Testis (tissue), 3 donors: ENCODE measurements around the gene ARFGEF3. TPM values are rescaled to one million over a fixed set of nuclear protein-coding genes. Genes with fewer than 3 reads are reported as not detected.

Source experiments
- DNase-seq: peaks from one replicate; pipeline ENCODE4 v3.0.0-alpha.2; 2019
- H3K27ac ChIP-seq, 2 donors: fragments of 200-600 bp; sonication (generic); one replicate each; pipeline ENCODE4 v1.5.1; 2019
- H3K27me3 ChIP-seq: fragments of 200-600 bp; sonication (generic); one replicate; pipeline ENCODE4 v1.5.1; 2019
- H3K36me3 ChIP-seq: fragments of 200-600 bp; sonication (generic); one replicate; pipeline ENCODE4 v1.5.1; 2017; ENCODE audit warnings: low read depth; ENCODE audit errors: missing control alignments
- H3K4me1 ChIP-seq: fragments of 200-600 bp; sonication (generic); one replicate; pipeline ENCODE4 v1.5.1; 2019
- H3K4me3 ChIP-seq, 2 donors: fragments of 200-600 bp; sonication (generic); one replicate each; pipeline ENCODE4 v1.5.1; 2017 to 2019
- H3K9me3 ChIP-seq: fragments of 200-600 bp; sonication (generic); one replicate; pipeline ENCODE4 v1.5.1; 2017
- CTCF ChIP-seq, 3 experiments: fragments of 450-650 bp in 2 of 3; fragments of 200-600 bp in 1 of 3; sonication (generic) in 1 of 3; IDR thresholded peaks; one replicate each; pipeline ENCODE4 v1.5.1; 2016 to 2019; ENCODE audit warnings: antibody characterized with exemption in 3 of 3, mild to moderate bottlenecking in 2 of 3, moderate library complexity in 1 of 3
- POLR2A ChIP-seq: fragments of 450-650 bp; IDR thresholded peaks from one replicate; pipeline ENCODE4 v1.6.1; 2017; ENCODE audit warnings: antibody characterized with exemption, mild to moderate bottlenecking, moderate library complexity
- WGBS, 2 donors: methylation state at CpG; one replicate each; pipeline ENCODE4 v1.1.5; 2018; 5-methylcytosine and 5-hydroxymethylcytosine counted together
- intact Hi-C: fragments of 100-400 bp; cut with DNase I; formaldehyde crosslinking; loops from one replicate; pipeline ENCODE4 v1.15.1; 2023; ENCODE audit warnings: low total_unique reads
- polyA plus RNA-seq: library from polyadenylated mRNA; stranded (reverse); fragments of 350-450 nt; fragmentation: Illumina TruSeq; extraction: RNeasy Lipid Tissue Mini Kit (QIAGEN cat#74804); gene quantifications from one replicate; pipeline ENCODE4 v1.2.3, GENCODE V29; 2014; ENCODE audit warnings: low read depth, low replicate concordance; ENCODE audit not compliant: insufficient read depth
- total RNA-seq, 2 donors: library from RNA; depleted of rRNA; stranded (reverse); fragments of >200 nt; gene quantifications; one replicate each; pipeline ENCODE4 v1.2.3, GENCODE V29; 2016

Gene ARFGEF3
- total and polyA plus RNA-seq, 3 donors from 2014 or later, result 1.9 to 2.9 (median 2.8) TPM

DNA sequence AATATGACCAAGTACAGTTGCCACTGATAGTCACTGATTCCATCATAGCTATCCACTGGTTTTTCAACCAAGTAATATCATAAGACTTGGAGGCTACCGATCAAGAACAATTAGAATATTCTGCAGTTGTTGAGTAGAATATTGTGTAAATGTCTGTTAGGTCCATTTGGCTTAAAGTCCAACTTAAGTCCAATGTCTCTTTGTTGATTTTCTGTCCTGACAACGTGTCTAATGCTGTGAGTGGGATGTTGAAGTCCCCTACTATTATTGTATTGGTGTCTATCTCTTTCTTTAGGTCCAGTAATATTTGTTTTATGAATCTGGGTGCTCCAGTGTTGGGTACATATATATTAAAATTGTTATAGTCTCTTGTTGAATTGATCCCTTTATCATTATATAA is 13.9 kb downstream of the ARFGEF3 start:
- H3K4me3 ChIP-seq, result no peak overlapping the region
- no peak overlapping the region for H3K27ac ChIP-seq
- 81 to 92% methylated on average over 2 of the region's 2 CpGs for WGBS, 2 donors
- H3K4me1 ChIP-seq, result no peaks in the 10 kb centered on the region
- DNase-seq, result no peak
- no peaks in the 10 kb centered on the region for H3K9me3 ChIP-seq
- TF ChIP-seq CTCF (IDR thresholded peaks at IDR 0.05), result no peak
- no peak for TF ChIP-seq POLR2A
- no peaks in the 10 kb centered on the region for H3K27me3 ChIP-seq
- H3K36me3 ChIP-seq, result no peaks in the 10 kb centered on the region
- intact Hi-C loops, result no loop called here

GRCh38 chr6:138176652-138177232 is 15.0 kb downstream of the ARFGEF3 start:
- Histone ChIP-seq H3K27ac (no peak overlapping the region), H3K27me3 (no peaks in the 10 kb centered on the region), H3K4me1 (no peaks in the 10 kb centered on the region), H3K9me3 (no peaks in the 10 kb centered on the region), H3K36me3 (no peaks in the 10 kb centered on the region), H3K4me3 (no peak overlapping the region)
- TF ChIP-seq CTCF (IDR thresholded peaks at IDR 0.05) (no peak), POLR2A (no peak)
- 94% methylated on average over 2 of the region's 2 CpGs for WGBS, 2 donors
- no peak for DNase-seq
- intact Hi-C loops, result no loop called here

DNA sequence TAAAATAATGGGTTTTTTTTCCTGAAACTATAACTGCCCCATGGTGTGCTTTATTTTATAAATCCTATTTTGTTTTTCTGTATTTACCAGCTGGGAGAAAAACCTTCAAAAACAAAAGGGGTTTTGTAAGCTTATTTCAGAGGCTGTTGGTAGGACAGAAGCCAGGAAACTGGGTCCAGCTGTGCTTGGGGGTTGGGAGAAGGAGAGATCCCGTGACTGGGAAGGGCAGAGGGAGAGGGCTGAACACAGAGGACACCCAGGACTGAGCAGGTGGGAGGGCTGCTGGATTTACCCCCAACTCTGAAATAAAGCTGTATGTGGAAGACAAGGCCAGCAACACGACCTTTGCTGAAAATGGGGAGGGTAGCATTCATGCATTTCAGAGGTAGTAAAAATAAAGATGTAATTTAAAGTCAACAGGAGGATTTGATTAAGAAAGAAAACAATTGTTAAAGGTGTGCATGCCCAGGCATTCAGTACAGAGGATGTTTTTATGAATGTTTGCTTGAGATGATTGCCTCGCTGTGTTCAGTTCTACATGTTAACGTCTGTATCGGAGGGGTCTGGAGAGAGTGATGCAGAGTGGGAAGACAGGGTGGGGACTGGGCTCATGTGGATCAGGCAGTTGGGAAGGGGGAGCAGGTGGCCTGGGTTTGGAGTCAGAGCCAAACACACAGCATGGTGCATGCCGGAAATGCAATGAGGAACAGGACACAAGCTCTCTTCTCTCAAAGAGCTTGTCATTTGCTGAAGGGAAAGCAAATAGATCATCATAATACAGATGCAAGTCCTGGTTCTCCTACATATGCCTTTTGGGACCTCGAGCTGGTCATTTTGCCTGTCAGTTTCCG is 21.4 kb downstream of the ARFGEF3 start:
- 67 to 79% methylated on average over 8 of the region's 8 CpGs for WGBS, 2 donors
- no peaks in the 10 kb centered on the region for H3K36me3 ChIP-seq
- H3K4me1 ChIP-seq, result no peaks in the 10 kb centered on the region
- intact Hi-C loops, result no loop called here
- H3K4me3 ChIP-seq, result no peak overlapping the region
- DNase-seq, result no peak
- TF ChIP-seq POLR2A (no peak), CTCF (IDR thresholded peaks at IDR 0.05) (no peak)
- no peak overlapping the region for H3K27ac ChIP-seq
- H3K27me3 ChIP-seq, result no peaks in the 10 kb centered on the region
- H3K9me3 ChIP-seq, result no peaks in the 10 kb centered on the region

- DNase-seq, result no peak
- Histone ChIP-seq H3K4me1 (no peaks in the 10 kb centered on the region), H3K27me3 (no peaks in the 10 kb centered on the region), H3K36me3 (no peaks in the 10 kb centered on the region), H3K9me3 (no peaks in the 10 kb centered on the region), H3K27ac (no peak overlapping the region), H3K4me3 (no peak overlapping the region)
- TF ChIP-seq POLR2A (no peak), CTCF (IDR thresholded peaks at IDR 0.05) (no peak)
- intact Hi-C loops, result no loop called here
- WGBS, 2 donors, result 85 to 88% methylated on average over 4 of the region's 4 CpGs
Observed at GRCh38 chr6:138183790-138184134, 22.0 kb downstream of the ARFGEF3 start.

DNA sequence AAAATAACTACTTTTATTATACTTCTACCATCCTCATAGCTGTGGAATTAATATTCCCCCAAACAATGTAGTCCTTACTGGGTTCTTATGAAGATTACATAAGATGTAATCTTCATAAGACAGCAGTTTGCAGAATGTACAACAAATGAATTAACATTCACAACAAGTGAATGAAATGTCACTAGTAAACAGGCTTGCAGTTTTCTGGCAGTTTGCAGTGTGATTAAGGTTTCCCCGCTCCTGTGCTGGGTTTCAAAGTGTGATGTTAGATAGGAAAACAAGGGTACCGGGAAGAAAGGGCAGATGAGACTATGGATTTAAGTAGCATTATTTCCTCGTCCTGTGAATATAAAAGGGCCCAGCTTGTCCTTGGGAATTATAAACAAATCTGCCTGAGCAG is 22.5 kb downstream of the ARFGEF3 start:
- Histone ChIP-seq H3K27ac (no peak overlapping the region), H3K27me3 (no peaks in the 10 kb centered on the region), H3K4me1 (no peaks in the 10 kb centered on the region), H3K9me3 (no peaks in the 10 kb centered on the region), H3K36me3 (no peaks in the 10 kb centered on the region), H3K4me3 (no peak overlapping the region)
- WGBS, 2 donors, result 82 to 85% methylated on average over 3 of the region's 3 CpGs
- intact Hi-C loops, result no loop called here
- TF ChIP-seq POLR2A, result no peak
- TF ChIP-seq CTCF (IDR thresholded peaks at IDR 0.05), result no peak
- no peak for DNase-seq
